Suprapubic skin (tissue), 3 donors: ENCODE data around the gene SLC9C1.

Source experiments
- EP300 ChIP-seq: sonication (generic); formaldehyde crosslinking; IDR thresholded peaks from one replicate; pipeline ENCODE4 v1.6.1; 2017; ENCODE audit warnings: antibody characterized with exemption
- POLR2A ChIP-seq, 2 donors: fragments of 450-650 bp; IDR thresholded peaks; one replicate each; pipeline ENCODE4 v1.6.1; 2017; ENCODE audit warnings: antibody characterized with exemption in 2 of 2, mild to moderate bottlenecking in 2 of 2, moderate library complexity in 2 of 2
- TF ChIP-seq, protein P1 (sequence below), 2 donors: fragments of 200-600 bp in 1 of 2; fragments of 450-650 bp in 1 of 2; sonication (generic) in 1 of 2; IDR thresholded peaks; one replicate each; pipeline ENCODE4 v1.5.1; 2016 to 2019; ENCODE audit warnings: antibody characterized with exemption in 2 of 2, mild to moderate bottlenecking in 1 of 2, moderate library complexity in 1 of 2

DNA sequence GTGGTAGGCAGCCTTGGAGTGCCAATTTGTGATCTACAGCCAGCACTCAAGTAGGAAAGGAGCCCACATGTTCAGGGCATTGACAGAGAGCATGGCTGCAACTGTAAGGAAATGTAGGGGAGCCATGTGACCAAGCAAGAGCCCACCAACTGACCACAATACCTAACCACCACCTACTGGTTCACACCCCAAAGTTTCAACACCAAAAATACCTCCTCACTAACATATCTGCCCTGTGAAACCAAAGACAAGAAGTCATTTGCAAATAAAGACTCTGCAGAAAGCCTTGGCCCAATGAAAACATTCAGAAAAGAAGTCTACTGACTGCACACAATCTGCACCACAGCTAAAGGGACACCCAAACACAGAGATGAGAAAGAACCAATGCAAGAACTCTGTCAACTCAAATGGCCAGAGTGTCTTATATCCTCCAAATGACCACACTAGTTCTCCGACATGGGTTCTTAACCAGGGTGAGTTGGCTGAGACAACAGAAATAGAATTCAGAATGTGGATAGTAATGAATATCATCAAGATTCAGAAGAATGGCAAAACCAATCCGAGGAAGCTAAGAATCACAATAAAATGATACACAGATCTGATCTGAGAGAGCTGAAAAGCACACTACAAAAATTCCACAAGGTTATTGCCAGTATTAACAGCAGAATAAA is 40.6 kb downstream of the SLC9C1 start:
- TF ChIP-seq, protein P1, sequence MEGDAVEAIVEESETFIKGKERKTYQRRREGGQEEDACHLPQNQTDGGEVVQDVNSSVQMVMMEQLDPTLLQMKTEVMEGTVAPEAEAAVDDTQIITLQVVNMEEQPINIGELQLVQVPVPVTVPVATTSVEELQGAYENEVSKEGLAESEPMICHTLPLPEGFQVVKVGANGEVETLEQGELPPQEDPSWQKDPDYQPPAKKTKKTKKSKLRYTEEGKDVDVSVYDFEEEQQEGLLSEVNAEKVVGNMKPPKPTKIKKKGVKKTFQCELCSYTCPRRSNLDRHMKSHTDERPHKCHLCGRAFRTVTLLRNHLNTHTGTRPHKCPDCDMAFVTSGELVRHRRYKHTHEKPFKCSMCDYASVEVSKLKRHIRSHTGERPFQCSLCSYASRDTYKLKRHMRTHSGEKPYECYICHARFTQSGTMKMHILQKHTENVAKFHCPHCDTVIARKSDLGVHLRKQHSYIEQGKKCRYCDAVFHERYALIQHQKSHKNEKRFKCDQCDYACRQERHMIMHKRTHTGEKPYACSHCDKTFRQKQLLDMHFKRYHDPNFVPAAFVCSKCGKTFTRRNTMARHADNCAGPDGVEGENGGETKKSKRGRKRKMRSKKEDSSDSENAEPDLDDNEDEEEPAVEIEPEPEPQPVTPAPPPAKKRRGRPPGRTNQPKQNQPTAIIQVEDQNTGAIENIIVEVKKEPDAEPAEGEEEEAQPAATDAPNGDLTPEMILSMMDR (IDR thresholded peaks at IDR 0.05), result no peak
- no peak for TF ChIP-seq POLR2A (IDR thresholded peaks at IDR 0.05)
- no peak for TF ChIP-seq EP300
